GM23338 (cell line): ENCODE results near the gene ERC1. TPM values are rescaled to one million over a fixed set of nuclear protein-coding genes. Genes with fewer than 3 reads are reported as not detected.

Experiments
- ATAC-seq: fragments of 200-7000 bp; cut with Tn5 transposase; 3 replicates; pipeline ENCODE4 v1.9.1; 2020
- DNase-seq: peaks from one replicate; pipeline ENCODE4 v3.0.0-alpha.2; 2015; ENCODE audit warnings: low spot score
- H2AFZ ChIP-seq: fragments of 200-600 bp; sonication (generic); 2 replicates; pipeline ENCODE4 v1.8.0; 2016; ENCODE audit warnings: antibody characterized with exemption, mild to moderate bottlenecking, moderate library complexity
- H3F3A ChIP-seq: fragments of 200-600 bp; sonication (generic); replicated peaks from 2 replicates; pipeline ENCODE4 v1.8.0; 2017; ENCODE audit warnings: antibody characterized with exemption, mixed run types, low read depth
- H3K27ac ChIP-seq: fragments of 200-600 bp; sonication (generic); 2 replicates; pipeline ENCODE4 v1.6.1; 2016; ENCODE audit warnings: low read depth
- H3K27me3 ChIP-seq: fragments of 200-600 bp; sonication (generic); 2 replicates; pipeline ENCODE4 v1.8.0; 2016; ENCODE audit warnings: mild to moderate bottlenecking, mixed run types, moderate library complexity; ENCODE audit not compliant: insufficient read depth
- H3K36me3 ChIP-seq: fragments of 200-600 bp; sonication (generic); 2 replicates; pipeline ENCODE4 v1.8.0; 2016; ENCODE audit warnings: mild to moderate bottlenecking; ENCODE audit not compliant: insufficient read depth
- H3K4me1 ChIP-seq: fragments of 200-600 bp; sonication (generic); 2 replicates; pipeline ENCODE4 v1.8.0; 2016; ENCODE audit warnings: mild to moderate bottlenecking, moderate library complexity; ENCODE audit not compliant: insufficient read depth
- H3K4me2 ChIP-seq: fragments of 200-600 bp; sonication (generic); 2 replicates; pipeline ENCODE4 v1.7.1; 2017; ENCODE audit warnings: mixed run types
- H3K4me3 ChIP-seq: fragments of 200-600 bp; sonication (generic); 2 replicates; pipeline ENCODE4 v1.6.1; 2016; ENCODE audit warnings: mixed run types
- H3K79me2 ChIP-seq: fragments of 200-600 bp; sonication (generic); replicated peaks from 2 replicates; pipeline ENCODE4 v1.8.0; 2017; ENCODE audit warnings: mild to moderate bottlenecking; ENCODE audit not compliant: insufficient read depth
- H3K9me2 ChIP-seq: fragments of 200-600 bp; sonication (generic); 2 replicates; pipeline ENCODE4 v1.8.0; 2017; ENCODE audit not compliant: insufficient read depth
- H4K20me1 ChIP-seq: fragments of 200-600 bp; sonication (generic); replicated peaks from 2 replicates; pipeline ENCODE4 v1.8.0; 2017; ENCODE audit warnings: mild to moderate bottlenecking; ENCODE audit not compliant: insufficient read depth
- H3K27ac Mint-ChIP-seq: 2 replicates; pipeline ENCODE4 v1.8.0; 2020; ENCODE audit warnings: inconsistent platforms, mild to moderate bottlenecking, moderate library complexity, mixed read lengths
- H3K27me3 Mint-ChIP-seq: 3 replicates; pipeline ENCODE4 v1.8.0; 2022; ENCODE audit warnings: low read depth, mild to moderate bottlenecking, moderate library complexity, mixed read lengths, inconsistent platforms; ENCODE audit not compliant: insufficient read depth, poor library complexity
- H3K36me3 Mint-ChIP-seq: 3 replicates; pipeline ENCODE4 v1.8.0; 2021; ENCODE audit warnings: low read depth, mild to moderate bottlenecking, inconsistent platforms, moderate library complexity, mixed read lengths
- H3K4me1 Mint-ChIP-seq: 3 replicates; pipeline ENCODE4 v1.8.0; 2020; ENCODE audit warnings: mild to moderate bottlenecking, inconsistent platforms, mixed read lengths
- H3K4me3 Mint-ChIP-seq: 3 replicates; pipeline ENCODE4 v1.8.0; 2021; ENCODE audit warnings: moderate library complexity, mild to moderate bottlenecking, inconsistent platforms, mixed read lengths
- H3K9me3 Mint-ChIP-seq: 3 replicates; pipeline ENCODE4 v1.8.0; 2020; ENCODE audit warnings: moderate library complexity, mild to moderate bottlenecking, inconsistent platforms, mixed read lengths
- CREB1 ChIP-seq: fragments of 250-450 bp; sonication (Bioruptor Pico); IDR thresholded peaks from 2 replicates; pipeline ENCODE4 v1.5.0; 2020; ENCODE audit warnings: low read depth, mild to moderate bottlenecking, moderate library complexity
- CTCF ChIP-seq, 2 experiments: fragments of 200-600 bp in 1 of 2; sonication (generic) in 1 of 2; conservative IDR thresholded peaks; 2 replicates each; pipeline versions ENCODE4 v1.5.1 to v1.6.1; 2016 to 2017; ENCODE audit warnings: antibody characterized with exemption in 2 of 2, low read depth in 2 of 2, mild to moderate bottlenecking in 2 of 2, moderate library complexity in 1 of 2
- EZH2 ChIP-seq: fragments of 200-600 bp; sonication (generic); IDR thresholded peaks from one replicate; pipeline ENCODE4 v1.8.0; 2017; ENCODE audit warnings: antibody characterized with exemption, mild to moderate bottlenecking, low read depth; ENCODE audit not compliant: unreplicated experiment
- EZH2phosphoT487 ChIP-seq: fragments of 200-600 bp; sonication (generic); IDR thresholded peaks from one replicate; pipeline ENCODE4 v1.8.1; 2018; ENCODE audit warnings: antibody characterized with exemption; ENCODE audit not compliant: unreplicated experiment
- NANOG ChIP-seq: IDR thresholded peaks from 2 replicates; pipeline ENCODE4 v1.6.1; 2016; ENCODE audit warnings: antibody characterized with exemption, borderline replicate concordance
- POLR2AphosphoS5 ChIP-seq: IDR thresholded peaks from 2 replicates; pipeline ENCODE4 v1.6.1; 2016; ENCODE audit warnings: antibody characterized with exemption, low read depth
- REST ChIP-seq: IDR thresholded peaks from one replicate; pipeline ENCODE4 v1.6.1; 2018; ENCODE audit warnings: antibody characterized with exemption; ENCODE audit not compliant: unreplicated experiment
- STAT1 ChIP-seq: IDR thresholded peaks from one replicate; pipeline ENCODE4 v1.6.1; 2016; ENCODE audit warnings: antibody characterized with exemption; ENCODE audit not compliant: unreplicated experiment
- ZNF114 ChIP-seq: fragments of 250-450 bp; sonication (Bioruptor Pico); IDR thresholded peaks from 2 replicates; pipeline ENCODE4 v1.5.0; 2020; ENCODE audit warnings: mild to moderate bottlenecking, moderate library complexity
- polyA plus RNA-seq: library from polyadenylated mRNA; unstranded; fragments of >200 nt; fragmentation: Nextera tagmentation; extraction: Ambion mirVana; gene quantifications from 2 replicates; pipeline ENCODE4 v1.2.1, GENCODE V29; 2016
- total RNA-seq: library from RNA; depleted of rRNA; stranded (reverse); fragments of >200 nt; shearing (Covaris generic); gene quantifications from 2 replicates; pipeline ENCODE4 v1.2.3, GENCODE V29; 2014

Gene ERC1
- total and polyA plus RNA-seq, 2 experiments from 2014 or later: 28.1 to 35.3 TPM

- TF ChIP-seq REST: no peak
- no peak for TF ChIP-seq POLR2AphosphoS5
- TF ChIP-seq ZNF114 (CRISPR knock-in tag): no peak
- no peak for TF ChIP-seq EZH2phosphoT487
- TF ChIP-seq EZH2: no peak
- no peak for TF ChIP-seq NANOG
Observed at GRCh38 chr12:1213205-1213604, 222.2 kb downstream of the ERC1 start (continued).

GRCh38 chr12:1213618-1214205 lies 222.7 kb downstream of the ERC1 start:
- DNase-seq (no peak), ATAC-seq (no peak)
- Histone ChIP-seq H3K9me2 (no peaks in the 10 kb centered on the region), H3K27me3 (no peaks in the 10 kb centered on the region), H3K27ac (no peak overlapping the region), H3K4me2 (no peak overlapping the region), H3K4me3 (no peak overlapping the region), H3K36me3 (no peaks in the 10 kb centered on the region), H3K4me1 (peaks cover 21% of the 10 kb centered on the region), H4K20me1 (no peaks in the 10 kb centered on the region), H2AFZ (no peak overlapping the region), H3K79me2 (no peaks in the 10 kb centered on the region), H3F3A (no peaks in the 10 kb centered on the region)
- H3K9me3 Mint-ChIP-seq: no peaks in the 10 kb centered on the region
- H3K4me3 Mint-ChIP-seq: no peak overlapping the region
- H3K27ac Mint-ChIP-seq: no peak overlapping the region
- TF ChIP-seq CREB1 (CRISPR knock-in tag) (no peak), POLR2AphosphoS5 (no peak), EZH2 (no peak)
- H3K4me1 Mint-ChIP-seq: peaks cover 10% of the 10 kb centered on the region
- no peaks in the 10 kb centered on the region for H3K36me3 Mint-ChIP-seq
- no peaks in the 10 kb centered on the region for H3K27me3 Mint-ChIP-seq

- no peaks in the 10 kb centered on the region for H3K27me3 Mint-ChIP-seq
- Histone ChIP-seq H3K4me1 (peaks cover 25% of the 10 kb centered on the region), H4K20me1 (no peaks in the 10 kb centered on the region), H3K9me2 (no peaks in the 10 kb centered on the region), H3K79me2 (no peaks in the 10 kb centered on the region), H3K27ac (no peak overlapping the region), H3F3A (no peaks in the 10 kb centered on the region), H3K4me2 (no peak overlapping the region), H3K27me3 (no peaks in the 10 kb centered on the region), H3K4me3 (no peak overlapping the region), H2AFZ (no peak overlapping the region), H3K36me3 (no peaks in the 10 kb centered on the region)
- H3K9me3 Mint-ChIP-seq: no peaks in the 10 kb centered on the region
- DNase-seq: no peak
- ATAC-seq: no peak
- no peak overlapping the region for H3K4me3 Mint-ChIP-seq
- TF ChIP-seq STAT1 (no peak), CTCF (conservative IDR thresholded peaks at IDR 0.05; ENCODE audit: low read depth in 2 of 2) (no peak)
- H3K36me3 Mint-ChIP-seq: no peaks in the 10 kb centered on the region
- H3K4me1 Mint-ChIP-seq: peaks cover 10% of the 10 kb centered on the region
- no peak overlapping the region for H3K27ac Mint-ChIP-seq
Observed at GRCh38 chr12:1216560-1216959, 225.5 kb downstream of the ERC1 start.
